Neutrophil (primary cell): ENCODE results near the gene CCR5.

ENCODE experiments used
- H3K27ac ChIP-seq: fragments of 200-600 bp; sonication (generic); 2 replicates; pipeline ENCODE4 v1.5.1; 2016; ENCODE audit warnings: mild to moderate bottlenecking, moderate library complexity
- H3K27me3 ChIP-seq: fragments of 200-600 bp; sonication (generic); 2 replicates; pipeline ENCODE4 v1.6.0; 2016; ENCODE audit warnings: mild to moderate bottlenecking
- H3K36me3 ChIP-seq: fragments of 200-600 bp; sonication (generic); 2 replicates; pipeline ENCODE4 v1.5.1; 2017
- H3K4me1 ChIP-seq, 2 experiments: fragments of 200-600 bp in 1 of 2; sonication (generic) in 1 of 2; 1 replicate in 1 of 2; 2 replicates in 1 of 2; pipeline versions ENCODE4 v1.5.1 to v1.6.1; 2013 to 2016; ENCODE audit warnings: low read depth in 1 of 2, low read length in 1 of 2, mild to moderate bottlenecking in 1 of 2, moderate library complexity in 1 of 2; ENCODE audit not compliant: control insufficient read depth in 1 of 2, insufficient read depth in 1 of 2
- H3K4me3 ChIP-seq, 2 experiments: fragments of 200-600 bp in 1 of 2; sonication (generic) in 1 of 2; 1 replicate in 1 of 2; 2 replicates in 1 of 2; pipeline ENCODE4 v1.5.1; 2013 to 2016; ENCODE audit warnings: low read depth in 1 of 2, low read length in 1 of 2, mild to moderate bottlenecking in 1 of 2, moderate library complexity in 1 of 2
- H3K9me3 ChIP-seq: fragments of 200-600 bp; sonication (generic); 2 replicates; pipeline ENCODE4 v1.5.1; 2016
- TF ChIP-seq, protein P1 (sequence below): fragments of 200-600 bp; sonication (generic); IDR thresholded peaks from 2 replicates; pipeline ENCODE4 v1.5.1; 2016; ENCODE audit warnings: antibody characterized with exemption

CCR5 gene

DNA sequence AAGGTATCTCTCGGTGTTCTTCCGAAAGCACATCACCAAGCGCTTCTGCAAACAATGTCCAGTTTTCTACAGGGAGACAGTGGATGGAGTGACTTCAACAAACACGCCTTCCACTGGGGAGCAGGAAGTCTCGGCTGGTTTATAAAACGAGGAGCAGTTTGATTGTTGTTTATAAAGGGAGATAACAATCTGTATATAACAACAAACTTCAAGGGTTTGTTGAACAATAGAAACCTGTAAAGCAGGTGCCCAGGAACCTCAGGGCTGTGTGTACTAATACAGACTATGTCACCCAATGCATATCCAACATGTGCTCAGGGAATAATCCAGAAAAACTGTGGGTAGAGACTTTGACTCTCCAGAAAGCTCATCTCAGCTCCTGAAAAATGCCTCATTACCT, 12.3 kb upstream of the CCR5 start:
- H3K36me3 ChIP-seq, result no peaks in the 10 kb centered on the region

DNA sequence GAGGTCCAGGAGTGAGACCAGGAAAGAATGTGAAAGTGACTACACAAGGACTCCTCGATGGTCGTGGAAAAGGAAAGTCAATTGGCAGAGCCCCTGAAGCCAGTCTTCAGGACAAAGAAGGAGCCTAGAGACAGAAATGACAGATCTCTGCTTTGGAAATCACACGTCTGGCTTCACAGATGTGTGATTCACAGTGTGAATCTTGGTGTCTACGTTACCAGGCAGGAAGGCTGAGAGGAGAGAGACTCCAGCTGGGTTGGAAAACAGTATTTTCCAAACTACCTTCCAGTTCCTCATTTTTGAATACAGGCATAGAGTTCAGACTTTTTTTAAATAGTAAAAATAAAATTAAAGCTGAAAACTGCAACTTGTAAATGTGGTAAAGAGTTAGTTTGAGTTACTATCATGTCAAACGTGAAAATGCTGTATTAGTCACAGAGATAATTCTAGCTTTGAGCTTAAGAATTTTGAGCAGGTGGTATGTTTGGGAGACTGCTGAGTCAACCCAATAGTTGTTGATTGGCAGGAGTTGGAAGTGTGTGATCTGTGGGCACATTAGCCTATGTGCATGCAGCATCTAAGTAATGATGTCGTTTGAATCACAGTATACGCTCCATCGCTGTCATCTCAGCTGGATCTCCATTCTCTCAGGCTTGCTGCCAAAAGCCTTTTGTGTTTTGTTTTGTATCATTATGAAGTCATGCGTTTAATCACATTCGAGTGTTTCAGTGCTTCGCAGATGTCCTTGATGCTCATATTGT, 10.8 kb upstream of the CCR5 start:
- Histone ChIP-seq H3K27me3 (no peaks in the 10 kb centered on the region), H3K4me3 (no peak overlapping the region), H3K36me3 (no peaks in the 10 kb centered on the region), H3K4me1 (peaks cover 20 to 25% of the 10 kb centered on the region in 2 experiments), H3K27ac (no peak overlapping the region), H3K9me3 (no peaks in the 10 kb centered on the region)
- TF ChIP-seq, protein P1, sequence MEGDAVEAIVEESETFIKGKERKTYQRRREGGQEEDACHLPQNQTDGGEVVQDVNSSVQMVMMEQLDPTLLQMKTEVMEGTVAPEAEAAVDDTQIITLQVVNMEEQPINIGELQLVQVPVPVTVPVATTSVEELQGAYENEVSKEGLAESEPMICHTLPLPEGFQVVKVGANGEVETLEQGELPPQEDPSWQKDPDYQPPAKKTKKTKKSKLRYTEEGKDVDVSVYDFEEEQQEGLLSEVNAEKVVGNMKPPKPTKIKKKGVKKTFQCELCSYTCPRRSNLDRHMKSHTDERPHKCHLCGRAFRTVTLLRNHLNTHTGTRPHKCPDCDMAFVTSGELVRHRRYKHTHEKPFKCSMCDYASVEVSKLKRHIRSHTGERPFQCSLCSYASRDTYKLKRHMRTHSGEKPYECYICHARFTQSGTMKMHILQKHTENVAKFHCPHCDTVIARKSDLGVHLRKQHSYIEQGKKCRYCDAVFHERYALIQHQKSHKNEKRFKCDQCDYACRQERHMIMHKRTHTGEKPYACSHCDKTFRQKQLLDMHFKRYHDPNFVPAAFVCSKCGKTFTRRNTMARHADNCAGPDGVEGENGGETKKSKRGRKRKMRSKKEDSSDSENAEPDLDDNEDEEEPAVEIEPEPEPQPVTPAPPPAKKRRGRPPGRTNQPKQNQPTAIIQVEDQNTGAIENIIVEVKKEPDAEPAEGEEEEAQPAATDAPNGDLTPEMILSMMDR, result no peak

More for the DNA sequence above, 12.3 kb upstream of the CCR5 start:
- TF ChIP-seq, protein P1, result no peak
- Histone ChIP-seq H3K9me3 (no peaks in the 10 kb centered on the region), H3K27ac (no peak overlapping the region), H3K4me1 (peaks cover 20 to 23% of the 10 kb centered on the region in 2 experiments), H3K27me3 (no peaks in the 10 kb centered on the region), H3K4me3 (no peak overlapping the region)

DNA sequence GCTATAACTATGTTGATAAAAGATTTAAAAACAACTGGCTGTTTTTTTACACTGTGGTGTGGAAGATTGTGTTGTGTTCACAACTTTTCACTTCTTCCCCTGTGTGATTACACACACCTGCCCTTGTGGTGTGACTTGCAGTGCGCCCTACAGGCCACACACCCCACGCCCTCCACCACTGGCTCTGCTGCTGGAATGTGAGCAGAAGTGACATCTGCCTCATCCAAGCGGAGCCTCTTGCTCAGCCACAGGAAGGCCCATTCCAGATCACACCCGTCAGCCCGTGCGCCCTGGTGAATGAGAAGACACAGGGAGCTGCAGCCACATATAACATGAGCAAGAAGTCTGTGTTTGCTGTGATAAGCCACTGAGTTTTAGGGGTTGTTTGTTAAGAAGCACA, 9.8 kb upstream of the CCR5 start:
- Histone ChIP-seq H3K4me1 (peaks cover 20 to 31% of the 10 kb centered on the region in 2 experiments), H3K9me3 (no peaks in the 10 kb centered on the region), H3K36me3 (no peaks in the 10 kb centered on the region), H3K27ac (no peak overlapping the region), H3K4me3 (no peak overlapping the region), H3K27me3 (no peaks in the 10 kb centered on the region)
- TF ChIP-seq, protein P1, result no peak

DNA sequence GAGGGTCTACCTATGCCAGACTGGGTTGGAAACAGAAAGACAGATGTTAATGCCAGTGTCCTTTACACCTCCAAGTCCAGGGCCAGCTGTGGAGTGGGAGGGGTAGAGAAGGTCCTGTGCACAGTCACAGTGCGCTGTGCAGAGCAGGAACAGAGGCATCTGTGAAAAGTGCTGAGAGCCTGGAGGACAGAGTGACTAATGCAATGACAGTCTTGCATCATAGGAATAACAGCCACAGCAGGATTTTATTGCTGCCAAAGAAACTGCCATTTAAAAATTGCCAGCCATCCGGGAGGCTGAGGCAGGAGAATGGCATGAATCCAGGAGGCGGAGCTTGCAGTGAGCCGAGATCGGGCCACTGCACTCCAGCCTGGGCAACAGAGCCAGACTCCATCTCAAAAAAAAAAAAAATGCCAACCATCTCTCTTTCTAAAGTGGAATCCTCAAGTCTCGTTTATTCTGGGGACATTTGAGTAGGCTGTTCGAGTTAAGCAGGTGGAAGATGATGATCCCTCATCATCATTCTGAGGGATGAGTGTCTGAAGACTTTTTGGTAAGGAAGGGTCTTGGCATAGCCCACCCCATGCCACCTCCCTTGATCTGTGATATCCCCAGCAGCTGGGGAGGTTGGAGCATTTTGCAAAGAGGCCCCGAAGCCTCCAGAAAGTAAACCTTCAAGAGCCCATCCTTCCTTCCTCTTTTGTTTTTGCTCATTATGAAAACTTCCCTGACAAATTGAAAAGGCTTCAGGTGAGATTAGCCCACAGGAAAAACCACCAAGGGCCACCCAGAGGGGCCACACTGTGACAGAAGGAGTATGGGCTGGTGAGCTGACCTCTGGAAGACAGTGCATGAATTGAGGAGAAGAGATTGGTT, 9.1 kb upstream of the CCR5 start:
- Histone ChIP-seq H3K4me1 (peaks cover 20 to 31% of the 10 kb centered on the region in 2 experiments), H3K27me3 (no peaks in the 10 kb centered on the region), H3K27ac (peak overlapping the region; percentile 67), H3K36me3 (no peaks in the 10 kb centered on the region), H3K4me3 (peak overlapping the region in 1 of 2 experiments; percentile 16), H3K9me3 (no peaks in the 10 kb centered on the region)
- TF ChIP-seq, protein P1, result no peak

DNA sequence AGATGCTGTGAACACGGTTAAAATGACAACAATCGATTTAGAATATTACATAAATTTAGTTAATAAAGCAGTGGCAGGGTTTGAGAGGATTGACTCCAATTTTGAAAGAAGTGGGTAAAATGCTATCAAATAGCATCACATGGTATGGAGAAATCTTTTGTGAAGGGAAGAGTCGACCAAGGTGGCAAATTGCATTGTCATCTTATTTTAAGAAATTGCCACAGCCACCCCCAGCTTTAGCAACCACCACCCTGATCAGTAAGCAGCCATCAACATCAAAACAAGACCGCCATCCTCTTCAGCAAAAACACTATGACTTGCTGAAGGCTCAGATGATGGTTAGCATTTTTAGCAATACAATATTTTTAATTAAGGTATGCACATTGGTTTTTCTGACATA, 5.7 kb upstream of the CCR5 start:
- no peaks in the 10 kb centered on the region for H3K9me3 ChIP-seq
- H3K4me1 ChIP-seq, result peaks cover 20 to 36% of the 10 kb centered on the region in 2 experiments
- no peak overlapping the region for H3K27ac ChIP-seq
- H3K36me3 ChIP-seq, result no peaks in the 10 kb centered on the region
- TF ChIP-seq, protein P1, result no peak
- H3K4me3 ChIP-seq, result no peak overlapping the region
- no peaks in the 10 kb centered on the region for H3K27me3 ChIP-seq
